SK-N-SH (cell line): Measurements from ENCODE around the gene ABHD16A. TPM values are rescaled to one million over a fixed set of nuclear protein-coding genes. Genes with fewer than 3 reads are reported as not detected.

Experiments used
- CTCF ChIA-PET: fragments of 300-600, 350-600 bp; formaldehyde crosslinking; extraction: SDS; loops from one replicate; lab custom pipeline; 2021; lab: Yijun Ruan, JAX
- POLR2A ChIA-PET: fragments of 350-600 bp; sonication (Branson Sonifier 250); formaldehyde crosslinking; extraction: SDS; loops from one replicate; lab custom pipeline; 2020; ENCODE audit warnings: antibody characterized with exemption, inconsistent platforms; lab: Yijun Ruan, JAX
- DNase-seq: peaks from one replicate; pipeline ENCODE4 v3.0.0; 2012
- H2AFZ ChIP-seq: fragments of 200-600 bp; sonication (generic); 2 replicates; pipeline ENCODE4 v1.8.1; 2016; ENCODE audit warnings: antibody characterized with exemption, mild to moderate bottlenecking, low read depth
- H3F3A ChIP-seq: fragments of 200-600 bp; sonication (generic); replicated peaks from 2 replicates; pipeline ENCODE3; 2016; ENCODE audit warnings: antibody characterized with exemption, mild to moderate bottlenecking; ENCODE audit not compliant: insufficient read depth
- H3K27ac ChIP-seq, 2 experiments: fragments of 200-500 bp in 1 of 2; fragments of 200-600 bp in 1 of 2; sonication (Bioruptor generic) in 1 of 2; sonication (generic), shearing (Covaris generic) in 1 of 2; 2 replicates each; pipeline versions ENCODE4 v1.5.1 to v1.6.1; 2014 to 2016; ENCODE audit warnings: low read depth in 2 of 2, inconsistent platforms in 1 of 2, low read length in 1 of 2, mild to moderate bottlenecking in 1 of 2, mixed read lengths in 1 of 2
- H3K27me3 ChIP-seq: fragments of 200-600 bp; sonication (generic), shearing (Covaris generic); 2 replicates; pipeline ENCODE4 v1.6.1; 2016; ENCODE audit warnings: mixed run types; ENCODE audit not compliant: insufficient read depth
- H3K36me3 ChIP-seq, 2 experiments: fragments of 200-500 bp in 1 of 2; fragments of 200-600 bp in 1 of 2; sonication (Bioruptor generic) in 1 of 2; sonication (generic) in 1 of 2; replicated peaks in 1 of 2; 2 replicates each; pipeline versions ENCODE3 to v1.5.1; 2014 to 2016; ENCODE audit warnings: low read length in 1 of 2, mild to moderate bottlenecking in 1 of 2; ENCODE audit not compliant: insufficient read depth in 2 of 2, control insufficient read depth in 1 of 2
- H3K4me1 ChIP-seq, 2 experiments: fragments of 200-500 bp in 1 of 2; fragments of 200-600 bp in 1 of 2; sonication (Bioruptor generic) in 1 of 2; sonication (generic), shearing (Covaris generic) in 1 of 2; 2 replicates each; pipeline versions ENCODE4 v1.5.1 to v1.6.1; 2014 to 2016; ENCODE audit warnings: low read depth in 1 of 2, low read length in 1 of 2, mixed run types in 1 of 2; ENCODE audit not compliant: insufficient read depth in 2 of 2, control insufficient read depth in 1 of 2
- H3K4me2 ChIP-seq: fragments of 200-600 bp; sonication (generic), shearing (Covaris generic); 2 replicates; pipeline ENCODE4 v1.6.1; 2017; ENCODE audit warnings: mixed run types
- H3K4me3 ChIP-seq, 2 experiments: fragments of 200-500 bp in 1 of 2; fragments of 200-600 bp in 1 of 2; sonication (Bioruptor generic) in 1 of 2; sonication (generic), shearing (Covaris generic) in 1 of 2; 2 replicates each; pipeline versions ENCODE4 v1.5.1 to v1.8.1; 2014 to 2016; ENCODE audit warnings: low read depth in 2 of 2, inconsistent platforms in 1 of 2, low read length in 1 of 2, mild to moderate bottlenecking in 1 of 2, mixed read lengths in 1 of 2, moderate library complexity in 1 of 2
- H3K79me2 ChIP-seq: fragments of 200-600 bp; sonication (generic); 2 replicates; pipeline ENCODE4 v1.8.1; 2017; ENCODE audit warnings: mild to moderate bottlenecking; ENCODE audit not compliant: insufficient read depth
- H3K9ac ChIP-seq: fragments of 200-600 bp; sonication (generic); 2 replicates; pipeline ENCODE4 v1.6.1; 2017; ENCODE audit warnings: mixed run types
- H3K9me2 ChIP-seq: fragments of 200-600 bp; sonication (generic); 2 replicates; pipeline ENCODE4 v1.6.1; 2017; ENCODE audit warnings: mixed run types
- H3K9me3 ChIP-seq: fragments of 200-600 bp; sonication (generic); 2 replicates; pipeline ENCODE4 v1.6.1; 2017; ENCODE audit warnings: mixed run types, mild to moderate bottlenecking, moderate library complexity
- H4K20me1 ChIP-seq: fragments of 200-600 bp; sonication (generic); 2 replicates; pipeline ENCODE4 v1.6.1; 2017; ENCODE audit warnings: mild to moderate bottlenecking, mixed run types; ENCODE audit not compliant: insufficient read depth
- CHD2 ChIP-seq: fragments of 150-350 bp; IDR thresholded peaks from 2 replicates; pipeline ENCODE4 v1.6.1; 2018; ENCODE audit warnings: low read length; ENCODE audit not compliant: partially characterized antibody
- EP300 ChIP-seq, 2 experiments: IDR thresholded peaks; 2 replicates each; pipeline versions ENCODE4 v1.4.0 to v1.6.1; 2012; ENCODE audit warnings: borderline replicate concordance in 1 of 2, low read depth in 1 of 2, low read length in 1 of 2
- FOXJ3 ChIP-seq: sonication (generic); formaldehyde crosslinking; IDR thresholded peaks from 2 replicates; pipeline ENCODE4 v1.5.1; 2020; ENCODE audit warnings: mild to moderate bottlenecking, missing genetic modification reagents
- GATA2 ChIP-seq: sonication (generic); formaldehyde crosslinking; IDR thresholded peaks from 2 replicates; pipeline ENCODE4 v1.5.0; 2020; ENCODE audit warnings: mild to moderate bottlenecking, missing genetic modification reagents
- MEF2A ChIP-seq: IDR thresholded peaks from 2 replicates; pipeline ENCODE4 v1.4.0; 2012; ENCODE audit warnings: low read depth, borderline replicate concordance
- MXI1 ChIP-seq: IDR thresholded peaks from 2 replicates; pipeline ENCODE4 v1.6.1; 2012; ENCODE audit warnings: mild to moderate bottlenecking, low read depth, low read length, improper control_type of control experiment
- NRF1 ChIP-seq: IDR thresholded peaks from 2 replicates; pipeline ENCODE4 v1.6.1; 2012; ENCODE audit warnings: low read depth, mild to moderate bottlenecking, low read length
- RAD21 ChIP-seq: IDR thresholded peaks from 2 replicates; pipeline ENCODE4 v1.6.1; 2012; ENCODE audit warnings: mild to moderate bottlenecking, low read length
- RCOR1 ChIP-seq: fragments of 150-350 bp; IDR thresholded peaks from 2 replicates; pipeline ENCODE4 v1.6.1; 2017; ENCODE audit warnings: antibody characterized with exemption, low read length
- REST ChIP-seq: IDR thresholded peaks from 2 replicates; pipeline ENCODE4 v1.6.1; 2012; ENCODE audit warnings: mild to moderate bottlenecking, low read depth, low read length, moderate library complexity
- RXRA ChIP-seq: IDR thresholded peaks from 2 replicates; pipeline ENCODE4 v1.4.0; 2012; ENCODE audit warnings: low read depth, mild to moderate bottlenecking, borderline replicate concordance
- SIN3A ChIP-seq: IDR thresholded peaks from 2 replicates; pipeline ENCODE4 v1.6.1; 2012; ENCODE audit warnings: low read depth, mild to moderate bottlenecking, low read length, moderate library complexity, borderline replicate concordance
- TCF12 ChIP-seq: IDR thresholded peaks from 2 replicates; pipeline ENCODE4 v1.4.0; 2012
- TEAD4 ChIP-seq: IDR thresholded peaks from 2 replicates; pipeline ENCODE4 v1.4.0; 2012; ENCODE audit warnings: mild to moderate bottlenecking, borderline replicate concordance; ENCODE audit not compliant: insufficient read depth
- USF2 ChIP-seq: fragments of 150-350 bp; IDR thresholded peaks from 2 replicates; pipeline ENCODE4 v1.6.1; 2017; ENCODE audit warnings: antibody characterized with exemption, low read length, low read depth, borderline replicate concordance
- ZBTB33 ChIP-seq: IDR thresholded peaks from 2 replicates; pipeline ENCODE4 v1.4.0; 2012; ENCODE audit warnings: low read depth, borderline replicate concordance
- WGBS: methylation state at CpG from one replicate; pipeline ENCODE4 v1.1.6; 2017; ENCODE audit warnings: low lambda C conversion rate; 5-methylcytosine and 5-hydroxymethylcytosine counted together
- polyA plus RNA-seq, 3 experiments: library from polyadenylated mRNA; depleted of rRNA; stranded (reverse); fragments of >200 nt; gene quantifications; 2 replicates each; pipeline ENCODE4 v1.2.3, GENCODE V29; 2012

The ABHD16A gene
- polyA plus RNA-seq, 1 of the 3 experiments (the other 2 are of a cell fraction): 49.3 TPM

- no peak overlapping the region for H2AFZ ChIP-seq
- TF ChIP-seq RAD21 (no peak), TCF12 (no peak), RXRA (no peak), EP300 (IDR thresholded peaks at IDR 0.05; ENCODE audit: borderline replicate concordance in 1 of 2, low read depth in 1 of 2, low read length in 1 of 2) (no peak), TEAD4 (no peak), REST (no peak), NRF1 (no peak), CHD2 (no peak), GATA2 (CRISPR knock-in tag) (no peak), RCOR1 (no peak), ZBTB33 (no peak)
- no peak overlapping the region for H3K4me2 ChIP-seq
Measured at GRCh38 chr6:31676322-31676903, 26.7 kb downstream of the ABHD16A start.

GRCh38 chr6:31669676-31670075 lies 33.4 kb downstream of the ABHD16A start, which contains the start of gene LY6G5B:
LY6G5B (plus strand) TSS chr6:31669976; CDS start chr6:31670951, 975 bp downstream.
- ChIA-PET CTCF (interaction anchor here (0.8 to 2.2 kb wide), 3 partner anchors 10 to 127 kb away, joined by 3 to 6 read pairs (median 3); partner anchors contain the start of gene LY6G5C), POLR2A (no interaction called here)
- H3K79me2 ChIP-seq: peaks cover 43% of the 10 kb centered on the region
- H3K27me3 ChIP-seq: no peaks in the 10 kb centered on the region
- H3K36me3 ChIP-seq: peaks cover 28 to 53% of the 10 kb centered on the region in 2 experiments
- no peak within 1 kb of the TSS for H3K9ac ChIP-seq
- 91% methylated on average over 8 of the region's 8 CpGs for WGBS
- no peak within 1 kb of the TSS for H2AFZ ChIP-seq
- H3K4me1 ChIP-seq: peaks cover 5 to 8% of the 10 kb centered on the region in 2 experiments; a peak in 2 of 4 replicates
- no peaks in the 10 kb centered on the region for H3K9me2 ChIP-seq
- no peak within 1 kb of the TSS for H3K4me3 ChIP-seq
- no peak for DNase-seq
- H3K27ac ChIP-seq: no peak within 1 kb of the TSS
- H4K20me1 ChIP-seq: no peaks in the 10 kb centered on the region
- H3K4me2 ChIP-seq: no peak within 1 kb of the TSS
- no peaks in the 10 kb centered on the region for H3K9me3 ChIP-seq
- no peak for TF ChIP-seq EP300 (IDR thresholded peaks at IDR 0.05; ENCODE audit: borderline replicate concordance in 1 of 2, low read depth in 1 of 2, low read length in 1 of 2)
- TF ChIP-seq FOXJ3 (CRISPR knock-in tag): no peak
- no peak for TF ChIP-seq USF2
- no peak for TF ChIP-seq RCOR1
- no peak for TF ChIP-seq REST
- TF ChIP-seq MXI1: no peak
- no peak for TF ChIP-seq MEF2A
- no peak for TF ChIP-seq CHD2
- TF ChIP-seq SIN3A: no peak
- peaks cover 12% of the 10 kb centered on the region for H3F3A ChIP-seq

More at GRCh38 chr6:31676322-31676903, 26.7 kb downstream of the ABHD16A start:
- Histone ChIP-seq H3K4me1 (peaks cover 3 to 7% of the 10 kb centered on the region in 2 experiments; a peak in 2 of 4 replicates), H3K36me3 (peaks cover 0 to 10% of the 10 kb centered on the region in 2 experiments), H3K9ac (no peak overlapping the region), H3K27ac (no peak overlapping the region), H3K27me3 (no peaks in the 10 kb centered on the region), H3K9me3 (no peaks in the 10 kb centered on the region), H3F3A (peaks cover 16% of the 10 kb centered on the region), H3K9me2 (no peaks in the 10 kb centered on the region), H3K79me2 (no peaks in the 10 kb centered on the region), H3K4me3 (no peak overlapping the region), H4K20me1 (no peaks in the 10 kb centered on the region)
- WGBS: 85% methylated on average over 4 of the region's 4 CpGs
- ChIA-PET CTCF (interaction anchor here (1.3 to 3.0 kb wide), 2 partner anchors 53 to 154 kb away, joined by 3 to 10 read pairs; partner anchors contain the start of gene DDAH2), POLR2A (no interaction called here)
- DNase-seq: no peak
